Activated CD8-positive, alpha-beta T cell treated with anti-CD3 and anti-CD28 coated beads, Interleukin-2, amount 10 ng/mL, durations not matched to agents 7 days and 5 days (primary cell): ENCODE data around the gene CSF1R. TPM values are rescaled to one million over a fixed set of nuclear protein-coding genes. Genes with fewer than 3 reads are reported as not detected.

Source experiments
- ATAC-seq: fragments of 150-1000 bp; cut with Tn5 transposase; one replicate; pipeline ENCODE4 v1.10.0; 2021; ENCODE audit warnings: moderate library complexity
- CTCF ChIA-PET: fragments of 350-600 bp; sonication (Branson Sonifier 250); formaldehyde crosslinking; loops from one replicate; lab custom pipeline; 2021; ENCODE audit warnings: antibody characterized with exemption; lab: Charles Lee
- POLR2A ChIA-PET: fragments of 350-600 bp; sonication (Branson Sonifier 250); formaldehyde crosslinking; loops from one replicate; lab custom pipeline; 2021; ENCODE audit warnings: antibody characterized with exemption; lab: Charles Lee
- DNase-seq: peaks from one replicate; pipeline ENCODE4 v3.0.0-alpha.2; 2020
- H3K27ac Mint-ChIP-seq: one replicate; pipeline ENCODE4 v1.8.0; 2021; ENCODE audit warnings: mild to moderate bottlenecking, mixed read lengths
- H3K27me3 Mint-ChIP-seq: one replicate; pipeline ENCODE4 v1.8.0; 2021; ENCODE audit warnings: low read depth, mixed read lengths
- H3K36me3 Mint-ChIP-seq: one replicate; pipeline ENCODE4 v1.8.0; 2021; ENCODE audit warnings: low read depth, mixed read lengths
- H3K4me1 Mint-ChIP-seq: one replicate; pipeline ENCODE4 v1.8.0; 2021; ENCODE audit warnings: low read depth, mixed read lengths
- H3K4me3 Mint-ChIP-seq: one replicate; pipeline ENCODE4 v1.8.0; 2021; ENCODE audit warnings: mild to moderate bottlenecking, mixed read lengths
- H3K9me3 Mint-ChIP-seq: one replicate; pipeline ENCODE4 v1.8.0; 2022; ENCODE audit warnings: mixed read lengths; ENCODE audit not compliant: insufficient read depth
- total RNA-seq, 2 experiments: library from RNA; stranded (reverse); gene quantifications; one replicate each; pipeline ENCODE4 v1.2.3, GENCODE V29; 2021

CSF1R gene
- total RNA-seq, 2 experiments from 2014 or later = not detected

- no peak overlapping the region for H3K27ac Mint-ChIP-seq
- no peak overlapping the region for H3K4me3 Mint-ChIP-seq
- ATAC-seq (no peak), DNase-seq (no peak)
- H3K27me3 Mint-ChIP-seq = no peaks in the 10 kb centered on the region
- POLR2A ChIA-PET = no interaction called here
- no peaks in the 10 kb centered on the region for H3K9me3 Mint-ChIP-seq
- H3K36me3 Mint-ChIP-seq = peaks cover 24% of the 10 kb centered on the region
- peaks cover 16% of the 10 kb centered on the region for H3K4me1 Mint-ChIP-seq
- CTCF ChIA-PET = interaction anchor here (1.1 kb wide), 1 partner anchor 41 kb away, joined by 3 read pairs; no protein-coding TSS in a partner anchor
Observed at GRCh38 chr5:150126921-150127265, 40.5 kb upstream of the CSF1R start.

GRCh38 chr5:150126199-150126920 is 40.0 kb upstream of the CSF1R start:
- Mint-ChIP-seq H3K4me3 (no peak overlapping the region), H3K4me1 (peaks cover 16% of the 10 kb centered on the region), H3K27ac (peak overlapping the region; percentile 39), H3K27me3 (no peaks in the 10 kb centered on the region), H3K36me3 (peaks cover 25% of the 10 kb centered on the region), H3K9me3 (no peaks in the 10 kb centered on the region)
- ATAC-seq = no peak
- no peak for DNase-seq
- ChIA-PET CTCF (interaction anchor here (1.1 kb wide), 1 partner anchor 42 kb away, joined by 3 read pairs; no protein-coding TSS in a partner anchor), POLR2A (no interaction called here)

DNA sequence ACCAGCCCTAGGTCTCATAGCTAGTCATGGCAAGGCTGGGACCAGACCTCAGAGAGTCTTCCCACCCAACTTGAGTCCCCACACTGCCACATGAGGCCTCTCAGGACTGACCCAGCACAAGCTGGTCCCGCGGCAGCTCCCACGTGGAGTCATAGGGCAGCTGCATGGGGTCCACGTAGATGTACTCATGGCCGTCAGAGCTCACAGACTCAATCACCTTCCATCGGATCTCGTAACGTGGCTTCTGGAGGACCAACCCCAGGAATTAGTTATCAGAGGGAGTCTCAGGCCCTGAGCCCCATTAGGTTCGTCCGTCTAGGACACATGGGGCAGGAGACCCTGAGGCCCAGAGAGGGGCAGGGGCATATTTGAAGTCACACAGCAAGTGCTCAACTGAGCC is 39.0 kb upstream of the CSF1R start:
- Mint-ChIP-seq H3K36me3 (peaks cover 25% of the 10 kb centered on the region), H3K9me3 (no peaks in the 10 kb centered on the region), H3K4me3 (no peak overlapping the region), H3K4me1 (peaks cover 9% of the 10 kb centered on the region), H3K27ac (no peak overlapping the region), H3K27me3 (no peaks in the 10 kb centered on the region)
- DNase-seq = no peak
- ChIA-PET POLR2A (no interaction called here), CTCF (interaction anchor here (1.1 kb wide), 1 partner anchor 93 kb away, joined by 3 read pairs; no protein-coding TSS in a partner anchor)
- ATAC-seq = no peak

GRCh38 chr5:150124596-150124995 is 38.2 kb upstream of the CSF1R start:
- Mint-ChIP-seq H3K4me3 (no peak overlapping the region), H3K27ac (no peak overlapping the region), H3K27me3 (no peaks in the 10 kb centered on the region), H3K9me3 (no peaks in the 10 kb centered on the region), H3K36me3 (peaks cover 21% of the 10 kb centered on the region), H3K4me1 (peaks cover 4% of the 10 kb centered on the region)
- ATAC-seq (no peak), DNase-seq (no peak)
- POLR2A ChIA-PET = no interaction called here
- CTCF ChIA-PET = interaction anchor here (1.1 kb wide), 1 partner anchor 94 kb away, joined by 3 read pairs; no protein-coding TSS in a partner anchor

DNA sequence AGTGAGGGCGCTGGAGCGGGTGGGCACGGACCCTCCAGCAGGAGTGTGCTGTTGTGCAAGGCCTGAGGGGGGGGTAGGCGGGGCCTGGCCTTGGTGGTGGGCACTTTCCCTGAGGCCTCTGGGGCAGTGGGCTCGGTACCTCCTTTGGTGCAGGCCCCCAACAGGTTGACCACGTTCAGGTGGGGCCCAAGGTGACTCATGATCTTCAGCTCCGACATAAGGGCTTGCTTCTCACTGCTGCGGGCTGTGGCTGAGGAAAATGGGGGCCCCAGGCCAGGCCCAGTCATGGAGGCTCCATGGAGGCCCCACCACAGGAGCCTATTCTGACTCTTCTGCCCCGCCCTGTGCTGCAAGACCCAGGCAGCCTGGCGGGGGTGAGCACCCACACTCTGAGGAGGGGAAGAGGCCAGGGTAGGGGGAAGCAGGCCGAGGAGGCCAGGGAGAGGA is 37.8 kb upstream of the CSF1R start:
- H3K36me3 Mint-ChIP-seq = peaks cover 20% of the 10 kb centered on the region
- ChIA-PET POLR2A (no interaction called here), CTCF (interaction anchor here (1.0 to 2.3 kb wide), 2 partner anchors 21 to 95 kb away, joined by 3 to 7 read pairs; no protein-coding TSS in a partner anchor)
- no peak for DNase-seq
- ATAC-seq = no peak
- H3K4me3 Mint-ChIP-seq = no peak overlapping the region
- H3K27ac Mint-ChIP-seq = no peak overlapping the region
- peaks cover 4% of the 10 kb centered on the region for H3K4me1 Mint-ChIP-seq
- no peaks in the 10 kb centered on the region for H3K27me3 Mint-ChIP-seq
- H3K9me3 Mint-ChIP-seq = no peaks in the 10 kb centered on the region

GRCh38 chr5:150123542-150123941 is 37.2 kb upstream of the CSF1R start:
- no peak for DNase-seq
- Mint-ChIP-seq H3K9me3 (no peaks in the 10 kb centered on the region), H3K4me3 (no peak overlapping the region), H3K4me1 (peaks cover 4% of the 10 kb centered on the region), H3K36me3 (peaks cover 18% of the 10 kb centered on the region), H3K27me3 (no peaks in the 10 kb centered on the region), H3K27ac (no peak overlapping the region)
- CTCF ChIA-PET = interaction anchor here (1.0 to 2.3 kb wide), 4 partner anchors 22 to 100 kb away, joined by 3 to 7 read pairs (median 4); no protein-coding TSS in a partner anchor
- POLR2A ChIA-PET = no interaction called here
- ATAC-seq = no peak

GRCh38 chr5:150122536-150123481 is 36.5 kb upstream of the CSF1R start:
- ChIA-PET POLR2A (no interaction called here), CTCF (interaction anchor here (0.9 to 2.3 kb wide), 10 partner anchors 9 to 101 kb away, joined by 3 to 8 read pairs (median 4); no protein-coding TSS in a partner anchor)
- no peak for DNase-seq
- Mint-ChIP-seq H3K4me1 (peaks cover 4% of the 10 kb centered on the region), H3K27ac (no peak overlapping the region), H3K9me3 (no peaks in the 10 kb centered on the region), H3K27me3 (no peaks in the 10 kb centered on the region), H3K36me3 (peaks cover 17% of the 10 kb centered on the region), H3K4me3 (no peak overlapping the region)
- no peak for ATAC-seq

DNA sequence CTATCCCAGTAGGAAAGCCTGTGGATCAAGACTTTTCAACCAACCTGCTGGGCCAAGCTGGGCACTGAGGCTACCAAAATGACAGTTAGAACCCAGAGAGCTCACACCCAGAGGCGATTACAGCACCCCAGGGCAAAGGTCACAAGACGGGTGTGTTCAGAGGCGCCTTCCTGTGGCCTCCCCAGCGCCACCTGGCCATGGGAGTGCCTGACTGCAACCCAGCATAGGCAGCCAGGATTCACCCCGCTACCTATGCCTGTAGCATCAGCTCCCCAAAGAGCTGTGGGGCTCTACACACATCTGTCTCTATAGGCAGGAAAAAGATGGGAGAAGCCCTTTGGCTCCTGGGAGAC is 35.8 kb upstream of the CSF1R start:
- POLR2A ChIA-PET = no interaction called here
- CTCF ChIA-PET = interaction anchor here (0.7 to 2.3 kb wide), 10 partner anchors 9 to 120 kb away, joined by 3 to 8 read pairs (median 4); no protein-coding TSS in a partner anchor
- Mint-ChIP-seq H3K27ac (no peak overlapping the region), H3K36me3 (peaks cover 15% of the 10 kb centered on the region), H3K4me3 (no peak overlapping the region), H3K4me1 (peaks cover 4% of the 10 kb centered on the region), H3K27me3 (no peaks in the 10 kb centered on the region), H3K9me3 (no peaks in the 10 kb centered on the region)
- ATAC-seq = peak; percentile 57
- peak; percentile 59 for DNase-seq

GRCh38 chr5:150121448-150122157 is 35.2 kb upstream of the CSF1R start:
- POLR2A ChIA-PET = no interaction called here
- Mint-ChIP-seq H3K4me1 (peaks cover 4% of the 10 kb centered on the region), H3K27ac (no peak overlapping the region), H3K9me3 (no peaks in the 10 kb centered on the region), H3K27me3 (no peaks in the 10 kb centered on the region), H3K4me3 (no peak overlapping the region), H3K36me3 (peaks cover 15% of the 10 kb centered on the region)
- CTCF ChIA-PET = interaction anchor here (0.7 to 2.3 kb wide), 11 partner anchors 10 to 120 kb away, joined by 3 to 8 read pairs (median 4); no protein-coding TSS in a partner anchor
- no peak for DNase-seq
- no peak for ATAC-seq

GRCh38 chr5:150120617-150121447 is 34.5 kb upstream of the CSF1R start:
- POLR2A ChIA-PET = no interaction called here
- peaks cover 9% of the 10 kb centered on the region for H3K36me3 Mint-ChIP-seq
- H3K9me3 Mint-ChIP-seq = no peaks in the 10 kb centered on the region
- CTCF ChIA-PET = interaction anchor here (1.0 kb wide), 1 partner anchor 98 kb away, joined by 3 read pairs; no protein-coding TSS in a partner anchor
- no peak overlapping the region for H3K27ac Mint-ChIP-seq
- no peak for ATAC-seq
- peaks cover 4% of the 10 kb centered on the region for H3K4me1 Mint-ChIP-seq
- H3K27me3 Mint-ChIP-seq = no peaks in the 10 kb centered on the region
- DNase-seq = no peak
- H3K4me3 Mint-ChIP-seq = no peak overlapping the region
